HG02852 (cell line): ENCODE results near the gene TBC1D22B.
"Not testable (repeated sequence)": the region's sequence is repeated elsewhere in the genome, so short reads cannot be mapped to it uniquely, and the experiment has no call there.

ENCODE experiments used
- ATAC-seq: cut with Tn5 transposase; IDR thresholded peaks from one replicate; pipeline ENCODE4 v1.9.1; 2021; ENCODE audit warnings: mild to moderate bottlenecking, moderate library complexity; ENCODE audit not compliant: unreplicated experiment

TBC1D22B gene

DNA sequence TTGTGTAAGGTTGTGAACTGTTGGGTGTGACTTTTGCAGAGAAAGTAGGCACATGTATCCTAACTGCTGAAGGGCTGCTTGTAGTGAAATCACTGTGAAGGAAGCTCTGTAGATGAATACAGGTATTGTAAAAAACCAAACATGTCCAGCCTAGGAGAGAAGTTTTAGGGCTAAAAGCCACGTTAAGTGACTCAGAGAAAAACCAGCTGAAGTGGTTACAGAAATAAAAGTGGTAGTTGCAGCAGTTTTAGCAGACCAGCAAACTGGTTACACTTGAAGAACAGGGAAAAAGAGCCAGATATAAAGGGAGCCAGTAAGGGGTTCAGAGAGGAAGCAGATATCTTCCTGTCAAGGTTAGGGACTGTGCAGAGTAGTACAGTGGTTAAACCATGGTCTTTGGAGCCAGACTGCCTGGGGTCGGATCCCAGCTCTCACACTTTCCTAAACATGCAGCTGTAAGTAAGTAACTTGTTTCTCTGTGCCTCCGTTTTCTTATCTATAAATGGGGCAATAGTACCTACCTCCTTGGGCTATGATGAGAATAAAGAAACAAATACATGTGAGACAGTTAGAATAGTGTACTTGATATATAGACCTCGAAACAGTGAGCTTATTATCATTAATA is 62.4 kb downstream of the TBC1D22B start:
- ATAC-seq: no peak

DNA sequence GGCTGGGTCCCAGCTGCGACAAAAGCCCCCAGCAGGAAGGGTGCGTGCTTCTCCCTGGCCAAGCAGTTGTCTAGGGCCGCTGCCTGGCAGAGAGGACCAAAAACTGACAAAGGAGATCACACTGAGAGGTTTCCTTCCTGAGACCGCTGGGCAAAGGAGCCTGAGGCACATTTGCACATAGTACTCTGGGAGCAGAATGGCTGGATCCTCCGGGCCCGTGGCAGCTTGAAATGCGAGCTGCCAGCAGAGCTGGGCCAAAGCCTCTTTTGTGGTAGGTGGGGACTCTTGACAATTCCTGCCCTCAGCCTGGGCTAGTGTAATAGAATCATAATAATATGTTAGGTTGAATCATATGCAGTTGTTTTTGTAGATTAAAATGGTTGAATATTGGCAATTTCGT is 63.1 kb downstream of the TBC1D22B start:
- no peak for ATAC-seq

DNA sequence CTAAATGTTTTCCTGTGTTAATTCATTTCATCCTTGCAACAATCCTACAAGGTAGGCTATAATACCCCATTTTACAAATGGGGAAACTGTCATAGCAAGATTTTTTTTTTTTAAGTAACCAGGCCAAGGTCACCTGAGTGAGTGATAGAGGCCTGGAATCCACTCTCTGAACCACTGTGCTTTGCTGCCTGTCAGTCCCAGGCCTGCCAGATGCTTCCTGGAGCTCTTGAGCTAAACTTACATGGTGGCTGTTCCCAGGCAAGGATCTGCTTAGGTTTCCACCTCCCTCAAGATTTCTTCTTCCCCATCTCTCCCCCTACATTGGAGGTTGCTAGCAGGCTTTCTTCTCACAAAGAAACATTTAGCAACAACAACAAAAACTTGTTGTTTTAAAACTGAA is 63.5 kb downstream of the TBC1D22B start:
- no peak for ATAC-seq

DNA sequence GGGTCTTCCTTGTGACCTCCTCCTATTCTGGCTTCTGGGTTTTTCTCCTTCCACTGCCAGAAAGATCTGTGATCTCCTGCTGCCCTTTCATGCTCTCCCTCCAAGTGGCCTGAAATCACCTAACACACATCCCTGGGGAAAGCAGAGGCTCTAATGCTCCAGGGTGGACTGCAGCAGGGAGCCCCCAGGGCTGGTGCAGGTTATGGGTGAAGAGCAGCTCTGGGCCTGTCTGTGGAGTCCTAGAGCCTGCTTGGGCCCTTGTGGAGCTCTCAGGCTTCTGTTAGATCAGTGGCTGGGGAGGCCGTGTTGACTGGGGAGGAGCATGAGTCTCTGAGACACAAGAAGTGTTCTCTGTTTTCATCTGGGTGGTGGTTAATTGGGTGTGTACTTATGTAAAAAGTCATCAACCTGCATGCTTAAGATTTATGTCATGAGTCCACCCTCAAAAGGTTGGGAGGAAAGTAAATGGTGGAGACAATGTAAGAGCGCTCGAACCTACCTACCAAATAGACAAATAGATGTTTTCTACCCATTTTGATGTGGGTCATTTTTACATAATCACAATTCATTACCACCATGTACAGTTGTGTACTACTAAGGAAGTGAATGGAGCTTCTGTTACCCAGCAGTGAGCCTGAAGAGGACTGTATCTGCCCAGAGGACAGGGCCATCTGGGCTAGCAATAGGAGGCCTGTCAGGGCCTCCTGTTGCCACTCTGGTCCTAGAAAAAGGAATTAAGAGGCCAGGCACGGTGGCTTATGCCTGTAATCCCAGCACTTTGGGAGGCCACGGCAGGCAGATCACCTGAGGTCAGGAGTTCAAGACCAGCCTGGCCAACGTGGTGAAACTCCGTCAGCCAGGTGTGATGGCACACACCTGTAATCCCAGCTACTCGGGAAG is 64.2 kb downstream of the TBC1D22B start:
- ATAC-seq: no peak

DNA sequence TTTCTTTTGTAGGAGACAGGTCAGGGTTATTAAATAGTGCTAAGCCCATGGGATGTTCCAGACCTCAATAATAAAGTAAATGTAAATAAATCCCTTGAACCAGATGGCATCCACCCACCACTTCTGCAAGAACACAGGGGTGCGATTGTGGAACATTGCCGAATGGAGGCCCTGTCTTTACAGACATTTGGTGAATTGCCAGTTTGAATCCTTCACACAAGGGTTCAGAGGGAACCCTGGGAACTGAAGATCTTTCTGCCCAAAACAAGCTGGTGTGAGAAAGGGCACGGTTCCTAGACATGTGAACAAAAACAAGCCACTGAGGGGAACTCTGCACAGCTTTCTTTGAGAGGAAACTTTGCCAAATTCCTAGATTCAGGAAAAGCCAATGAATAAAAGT is 66.0 kb downstream of the TBC1D22B start:
- no peak for ATAC-seq

DNA sequence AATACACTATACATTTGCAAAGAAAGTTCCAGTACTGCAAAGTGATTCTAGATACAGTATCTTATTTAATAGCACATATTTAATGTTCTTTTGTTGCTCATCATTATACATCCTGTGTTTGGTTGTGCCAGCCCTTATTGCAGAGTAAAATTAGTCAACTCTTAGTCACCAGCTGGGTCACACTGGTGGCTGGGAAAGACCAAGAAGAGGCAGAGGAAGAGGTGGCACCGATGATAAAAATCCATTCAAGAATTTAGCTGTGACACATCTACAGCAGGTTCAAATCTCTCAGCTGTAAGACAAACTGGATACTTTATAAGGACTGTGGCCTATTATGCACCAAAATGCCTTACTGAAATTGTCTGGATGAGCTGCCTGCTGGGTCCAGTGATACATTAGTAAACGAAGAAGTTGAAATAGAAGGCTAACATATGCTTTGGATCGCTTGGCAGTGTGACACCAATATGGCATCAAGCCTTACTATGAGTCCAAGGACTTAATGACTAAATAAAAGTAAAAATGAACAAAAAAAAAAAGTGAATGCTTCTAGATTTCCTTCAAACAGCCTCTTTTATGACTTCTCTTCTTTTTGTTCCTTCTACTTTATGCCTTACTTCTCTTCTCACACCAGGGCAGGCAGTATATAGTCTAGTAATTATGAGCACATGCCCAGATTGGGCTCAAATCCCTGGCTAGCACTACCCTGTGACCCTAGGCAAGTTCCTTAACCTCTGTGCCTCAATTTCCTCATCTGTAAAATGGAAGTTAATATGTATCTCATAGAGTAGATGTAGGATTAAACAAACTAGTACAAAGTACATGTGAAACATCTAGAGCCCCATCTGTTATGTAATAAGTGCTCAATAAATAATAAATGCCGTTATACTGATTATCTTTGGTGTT is 66.8 kb downstream of the TBC1D22B start:
- ATAC-seq: no peak

DNA sequence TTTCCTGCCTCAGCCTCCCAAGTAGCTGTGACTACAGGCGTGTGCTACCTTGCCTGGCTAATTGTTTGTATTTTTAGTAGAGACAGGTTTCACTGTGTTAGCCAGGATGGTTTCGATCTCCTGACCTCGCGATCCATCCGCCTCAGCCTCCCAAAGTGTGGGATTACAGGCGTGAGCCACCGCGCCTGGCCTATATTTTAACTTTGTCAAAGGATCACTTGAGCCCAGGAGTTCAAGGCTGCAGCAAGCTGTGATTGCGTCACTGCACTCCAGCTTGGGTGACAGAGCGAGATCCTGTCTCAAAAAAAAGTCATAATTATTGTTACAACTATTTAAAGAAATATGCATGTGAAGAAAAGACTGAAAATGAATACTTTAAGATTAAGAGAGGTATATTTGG is 72.8 kb downstream of the TBC1D22B start:
- not testable (repeated sequence) for ATAC-seq

DNA sequence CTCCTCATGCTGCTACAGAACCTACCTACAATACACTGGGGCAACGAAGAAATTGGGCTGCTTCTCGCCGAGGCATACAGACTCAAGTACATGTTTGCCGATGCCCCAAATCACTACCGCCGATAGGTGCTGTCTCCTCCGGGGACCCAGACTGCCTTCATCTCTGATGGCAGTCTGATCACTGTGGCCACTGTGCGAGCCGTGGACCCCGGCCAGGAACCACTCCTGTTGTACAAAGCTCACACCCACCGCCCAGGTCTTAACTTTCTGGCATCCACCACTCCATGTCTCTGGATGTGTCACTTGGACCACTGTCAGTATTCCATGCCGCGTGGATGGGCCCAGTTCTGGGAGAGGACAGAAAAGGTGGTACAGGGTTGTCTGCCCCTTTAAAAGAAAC is 73.5 kb downstream of the TBC1D22B start:
- no peak for ATAC-seq

DNA sequence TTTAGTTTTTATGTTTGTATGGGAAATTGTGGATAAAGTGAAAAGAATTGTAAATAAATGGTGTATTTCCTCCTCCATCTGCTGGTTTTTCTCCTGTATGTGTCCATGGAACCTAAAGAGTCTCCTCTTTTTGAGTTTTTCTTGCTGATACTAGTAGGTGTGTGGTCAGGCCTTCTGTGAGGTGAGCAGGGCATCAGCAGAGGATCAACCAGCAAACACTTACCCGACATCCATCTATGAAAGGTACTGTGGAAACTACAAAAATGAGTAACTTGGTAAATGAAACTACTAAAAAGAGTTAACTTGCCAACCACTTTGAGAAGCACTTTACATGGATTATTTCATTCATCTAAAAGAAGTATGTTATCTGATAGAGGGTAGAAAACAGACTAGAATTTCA is 75.3 kb downstream of the TBC1D22B start:
- no peak for ATAC-seq

DNA sequence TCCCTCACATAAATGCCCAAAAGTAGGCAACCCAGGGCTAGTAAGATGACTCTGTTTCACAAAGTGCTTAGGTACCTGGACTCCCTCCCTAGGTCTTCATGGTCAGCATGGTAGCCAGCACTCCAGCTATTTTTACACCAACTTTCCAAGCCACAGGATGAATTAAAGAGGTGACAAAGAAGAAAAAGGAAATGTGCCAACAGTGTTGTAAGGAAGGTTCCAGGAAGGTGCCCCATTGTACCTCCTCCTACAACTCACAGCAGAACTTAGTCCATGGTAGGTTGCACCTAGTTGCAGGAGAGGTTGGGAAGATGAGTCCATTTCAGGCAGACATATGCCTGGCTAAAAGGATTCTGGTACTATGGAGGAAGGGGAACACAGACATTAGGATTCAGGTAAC is 76.5 kb downstream of the TBC1D22B start:
- ATAC-seq: no peak

DNA sequence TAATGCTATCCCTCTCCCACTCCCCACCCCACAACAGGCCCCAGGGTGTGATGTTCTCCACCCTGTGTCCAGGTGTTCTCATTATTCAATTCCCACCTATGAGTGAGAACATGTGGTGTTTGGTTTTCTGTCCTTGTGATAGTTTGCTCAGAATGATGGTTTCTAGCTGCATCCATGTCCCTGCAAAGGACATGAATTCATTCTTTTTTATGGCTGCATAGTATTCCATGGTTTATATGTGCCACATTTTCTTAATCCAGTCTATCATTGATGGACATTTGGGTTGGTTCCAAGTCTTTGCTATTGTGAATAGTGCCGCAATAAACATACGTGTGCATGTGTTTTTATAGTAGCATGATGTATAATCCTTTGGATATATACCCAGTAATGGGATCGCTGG is 80.7 kb downstream of the TBC1D22B start:
- ATAC-seq: not testable (repeated sequence)

DNA sequence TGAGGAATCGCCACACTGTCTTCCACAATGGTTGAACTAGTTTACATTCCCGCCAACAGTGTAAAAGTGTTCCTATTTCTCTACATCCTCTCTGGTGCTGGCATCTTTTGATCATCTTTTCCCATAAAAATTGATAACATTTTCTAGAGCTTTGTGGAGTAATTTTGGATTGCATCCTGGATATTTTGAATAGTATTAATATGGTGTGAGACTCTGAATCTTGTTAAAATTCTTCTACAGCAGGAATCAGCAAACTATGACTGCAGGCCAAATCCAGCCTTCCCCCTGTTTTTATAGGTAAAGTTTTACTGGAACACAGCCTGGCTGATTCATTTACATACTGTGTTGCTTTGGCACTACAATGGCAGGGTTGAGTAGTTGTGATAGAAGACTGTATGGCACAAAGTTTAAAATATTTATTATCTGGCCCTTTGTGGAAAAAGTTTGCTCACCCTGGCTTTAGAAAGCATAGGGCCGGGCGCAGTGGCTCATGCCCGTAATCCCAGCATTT is 81.2 kb downstream of the TBC1D22B start:
- ATAC-seq: no peak

DNA sequence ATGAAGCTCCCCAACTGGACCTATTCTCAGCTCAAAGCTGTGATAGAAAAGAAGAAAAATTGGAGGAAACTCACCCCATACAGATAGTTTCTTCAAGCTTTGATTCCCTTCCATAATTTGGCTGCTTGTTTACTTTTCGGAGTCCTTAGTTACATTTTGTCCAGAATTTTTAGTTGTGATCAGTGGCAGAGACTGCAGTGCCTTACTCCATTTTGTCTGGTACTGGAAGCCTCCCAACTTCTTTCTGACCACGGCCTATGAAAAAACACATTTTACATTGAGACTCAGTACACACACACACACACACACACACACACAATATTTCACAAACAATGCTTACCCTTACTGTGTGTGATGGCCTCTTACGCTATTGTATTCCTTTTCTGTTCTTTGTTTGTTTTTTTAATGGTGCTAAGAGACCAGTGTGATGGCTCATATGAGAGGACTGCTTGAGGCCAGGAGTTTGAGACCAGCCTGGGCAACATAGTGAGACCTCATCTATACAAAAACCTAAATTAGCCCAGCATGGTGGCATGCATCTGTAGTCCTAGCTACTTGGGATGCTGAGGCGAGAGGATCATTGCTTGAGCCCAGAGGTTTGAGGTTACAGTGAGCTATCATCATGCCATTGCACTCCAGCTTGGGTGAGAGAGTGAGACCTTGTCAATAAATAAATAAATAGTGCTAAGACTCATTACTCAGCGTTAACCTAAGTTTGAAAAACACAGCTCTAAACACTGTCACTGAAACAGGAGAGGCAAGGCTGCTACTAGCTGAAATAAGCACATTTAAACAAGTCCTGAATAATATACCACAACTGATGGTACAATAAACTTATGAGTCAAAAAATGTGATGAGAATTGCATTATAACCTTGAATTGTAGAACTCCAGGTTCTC is 82.4 kb downstream of the TBC1D22B start:
- ATAC-seq: no peak

DNA sequence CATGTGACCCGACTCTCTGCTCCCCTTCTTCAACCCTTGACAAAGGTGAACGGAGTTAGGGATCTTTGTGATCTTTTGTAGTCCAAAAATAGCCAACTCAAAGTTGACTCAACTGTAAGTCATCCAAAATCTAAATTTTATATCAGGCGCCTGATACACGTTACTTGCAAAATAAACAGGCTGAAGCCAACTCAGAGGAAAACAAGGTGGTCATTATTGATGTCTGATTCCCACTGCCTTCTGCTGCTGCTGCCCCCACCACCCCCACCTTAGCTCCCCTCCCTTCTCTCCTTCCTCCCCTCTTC is 83.0 kb downstream of the TBC1D22B start:
- ATAC-seq: no peak

DNA sequence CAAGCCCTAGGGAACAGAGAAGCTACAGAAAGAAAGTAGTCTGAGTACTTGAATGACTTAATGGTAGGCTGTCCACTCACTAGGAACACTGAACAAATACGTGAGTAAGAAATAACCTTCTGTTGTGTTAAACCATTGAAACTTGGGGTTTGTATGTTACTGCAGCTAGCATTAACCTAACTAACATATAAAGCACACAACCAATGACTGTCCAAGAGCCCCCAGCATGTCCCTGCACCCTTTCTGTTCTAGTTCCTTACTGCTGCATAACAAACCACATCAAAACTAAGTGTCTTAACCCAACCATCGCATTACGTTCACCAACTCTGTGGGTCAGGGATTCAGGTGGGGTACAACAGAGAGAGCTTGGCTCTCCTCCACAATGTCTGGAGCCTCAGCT is 85.7 kb downstream of the TBC1D22B start:
- no peak for ATAC-seq

DNA sequence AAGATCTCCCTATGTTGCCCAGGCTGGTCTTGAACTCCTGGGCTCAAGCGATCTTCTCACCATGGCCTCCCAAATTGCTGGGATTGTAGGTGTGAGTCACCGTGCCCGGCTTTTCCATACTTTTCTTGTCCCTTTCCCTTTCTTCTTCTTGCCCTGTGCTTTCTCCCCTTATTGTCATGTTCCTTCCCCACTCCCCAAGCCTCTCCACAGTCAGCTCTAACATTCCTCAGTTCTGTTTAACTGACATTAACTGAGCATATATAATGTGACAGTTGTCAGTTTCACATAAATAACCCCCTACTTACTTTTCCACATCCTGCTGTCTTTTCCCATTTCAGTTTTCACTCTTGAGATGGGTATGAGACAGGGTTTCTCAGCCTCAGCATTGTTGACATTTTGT is 86.7 kb downstream of the TBC1D22B start:
- no peak for ATAC-seq

DNA sequence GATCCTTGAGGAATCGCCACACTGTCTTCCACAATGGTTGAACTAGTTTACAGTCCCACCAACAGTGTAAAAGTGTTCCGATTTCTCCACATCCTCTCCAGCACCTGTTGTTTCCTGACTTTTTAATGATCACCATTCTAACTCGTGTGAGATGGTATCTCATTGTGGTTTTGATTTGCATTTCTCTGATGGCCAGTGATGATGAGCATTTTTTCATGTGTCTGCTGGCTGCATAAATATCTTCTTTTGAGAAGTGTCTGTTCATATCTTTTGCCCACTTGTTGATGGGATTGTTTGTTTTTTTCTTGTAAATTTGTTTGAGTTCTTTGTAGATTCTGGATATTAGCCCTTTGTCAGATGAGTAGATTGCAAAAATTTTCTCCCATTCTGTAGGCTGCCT is 88.2 kb downstream of the TBC1D22B start:
- not testable (repeated sequence) for ATAC-seq

DNA sequence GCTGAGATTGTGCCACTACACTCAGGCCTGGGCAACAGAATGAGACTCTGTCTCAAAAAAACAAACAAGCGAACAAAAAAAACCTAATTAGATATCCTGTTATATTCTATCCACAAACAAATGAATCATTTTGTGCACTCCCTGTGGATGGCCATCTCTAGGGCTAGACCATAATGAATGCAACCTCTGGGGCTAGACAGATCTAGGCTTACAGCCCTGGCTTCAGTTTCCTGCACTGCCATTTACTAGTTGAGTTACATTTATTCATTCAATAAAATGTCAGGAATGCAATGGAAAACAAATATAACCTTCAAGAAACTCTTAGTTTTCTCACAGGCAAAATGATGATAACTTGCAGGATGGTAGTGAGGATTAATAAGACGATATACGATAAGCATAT is 89.6 kb downstream of the TBC1D22B start:
- ATAC-seq: no peak

DNA sequence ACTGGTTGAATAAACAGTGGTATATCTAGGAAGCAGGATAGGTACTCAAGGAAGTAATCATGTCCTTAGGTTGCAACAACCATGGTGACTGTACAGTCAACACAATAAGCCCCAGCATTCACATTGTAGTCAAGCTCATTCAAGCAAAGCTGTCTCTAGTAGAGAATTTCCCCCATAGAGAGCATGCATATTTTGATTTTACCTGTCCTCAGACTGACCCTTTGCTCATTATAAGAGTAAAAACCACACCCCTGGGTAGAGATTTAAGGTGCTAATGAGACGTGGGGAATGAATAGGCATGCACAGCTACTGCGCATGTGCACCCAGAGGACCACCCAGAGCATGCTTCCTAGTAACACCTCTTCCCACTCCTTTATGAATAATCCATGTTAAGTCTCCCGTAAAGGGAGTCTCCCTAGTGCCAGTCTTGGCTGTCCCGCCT is 90.1 kb downstream of the TBC1D22B start:
- ATAC-seq: no peak

DNA sequence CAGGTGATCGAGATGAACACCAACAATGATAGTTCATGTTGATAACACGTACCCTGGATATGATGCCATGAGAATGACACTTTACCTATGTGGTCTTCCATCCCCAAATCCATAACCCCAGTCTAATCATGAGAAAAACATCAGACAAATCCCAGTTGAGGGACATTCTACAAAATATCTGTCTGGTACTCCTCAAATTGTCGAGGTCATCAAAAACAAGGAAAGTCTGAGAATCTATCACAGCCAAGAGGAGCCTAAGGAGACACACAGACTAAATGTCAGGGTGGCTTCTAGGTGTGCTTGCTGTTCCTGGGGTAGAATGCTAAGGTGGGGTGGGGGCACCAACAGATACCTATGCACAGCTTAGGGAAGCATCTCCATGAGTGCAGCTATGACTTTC is 93.5 kb downstream of the TBC1D22B start:
- ATAC-seq: no peak
